ENCODE data around the gene MSANTD2.

The MSANTD2 gene

DNA sequence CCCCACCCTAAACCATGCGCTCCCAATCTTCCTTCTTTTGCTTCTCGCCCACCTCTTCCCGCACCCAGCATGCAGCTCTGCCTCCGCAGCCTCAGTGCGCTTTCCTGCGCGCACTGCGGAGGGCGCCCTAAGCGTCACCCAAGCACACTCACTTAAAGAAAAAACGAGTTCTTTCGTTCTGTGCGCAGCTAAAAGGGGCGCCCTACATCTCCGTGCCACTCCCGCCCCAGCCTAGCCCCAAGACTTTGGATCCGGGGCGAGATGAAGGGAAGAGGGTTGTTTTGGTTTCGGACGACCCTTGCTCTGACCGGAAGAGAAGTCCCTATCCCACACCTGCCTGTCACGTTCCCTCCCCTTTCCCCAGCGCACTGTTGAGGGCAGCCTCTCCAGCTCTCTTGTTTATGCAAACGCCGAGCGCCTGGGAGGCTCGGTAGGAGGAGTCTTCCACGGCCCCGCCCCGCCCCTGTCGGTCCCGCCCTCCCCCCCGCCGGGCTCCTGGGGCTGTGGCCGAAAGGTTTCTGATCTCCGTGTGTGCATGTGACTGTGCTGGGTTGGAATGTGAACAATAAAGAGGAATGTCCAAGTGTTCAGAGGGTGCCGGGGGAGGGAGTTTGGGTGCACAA lies 53.5 kb downstream of the MSANTD2 start:
- TF ChIP-seq, protein P1, sequence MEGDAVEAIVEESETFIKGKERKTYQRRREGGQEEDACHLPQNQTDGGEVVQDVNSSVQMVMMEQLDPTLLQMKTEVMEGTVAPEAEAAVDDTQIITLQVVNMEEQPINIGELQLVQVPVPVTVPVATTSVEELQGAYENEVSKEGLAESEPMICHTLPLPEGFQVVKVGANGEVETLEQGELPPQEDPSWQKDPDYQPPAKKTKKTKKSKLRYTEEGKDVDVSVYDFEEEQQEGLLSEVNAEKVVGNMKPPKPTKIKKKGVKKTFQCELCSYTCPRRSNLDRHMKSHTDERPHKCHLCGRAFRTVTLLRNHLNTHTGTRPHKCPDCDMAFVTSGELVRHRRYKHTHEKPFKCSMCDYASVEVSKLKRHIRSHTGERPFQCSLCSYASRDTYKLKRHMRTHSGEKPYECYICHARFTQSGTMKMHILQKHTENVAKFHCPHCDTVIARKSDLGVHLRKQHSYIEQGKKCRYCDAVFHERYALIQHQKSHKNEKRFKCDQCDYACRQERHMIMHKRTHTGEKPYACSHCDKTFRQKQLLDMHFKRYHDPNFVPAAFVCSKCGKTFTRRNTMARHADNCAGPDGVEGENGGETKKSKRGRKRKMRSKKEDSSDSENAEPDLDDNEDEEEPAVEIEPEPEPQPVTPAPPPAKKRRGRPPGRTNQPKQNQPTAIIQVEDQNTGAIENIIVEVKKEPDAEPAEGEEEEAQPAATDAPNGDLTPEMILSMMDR (IDR thresholded peaks at IDR 0.05; ENCODE audit: extremely low read depth, insufficient read depth, missing control alignments) = peak; percentile 91
- DNase-seq (ENCODE audit: low spot score) = peak; percentile 95
- in situ Hi-C loops (cut with MboI; ENCODE audit: low pct_unique_long_range_greater_than_20kb, low sequenced_read_pairs, unreplicated experiment) = no loop called here

DNA sequence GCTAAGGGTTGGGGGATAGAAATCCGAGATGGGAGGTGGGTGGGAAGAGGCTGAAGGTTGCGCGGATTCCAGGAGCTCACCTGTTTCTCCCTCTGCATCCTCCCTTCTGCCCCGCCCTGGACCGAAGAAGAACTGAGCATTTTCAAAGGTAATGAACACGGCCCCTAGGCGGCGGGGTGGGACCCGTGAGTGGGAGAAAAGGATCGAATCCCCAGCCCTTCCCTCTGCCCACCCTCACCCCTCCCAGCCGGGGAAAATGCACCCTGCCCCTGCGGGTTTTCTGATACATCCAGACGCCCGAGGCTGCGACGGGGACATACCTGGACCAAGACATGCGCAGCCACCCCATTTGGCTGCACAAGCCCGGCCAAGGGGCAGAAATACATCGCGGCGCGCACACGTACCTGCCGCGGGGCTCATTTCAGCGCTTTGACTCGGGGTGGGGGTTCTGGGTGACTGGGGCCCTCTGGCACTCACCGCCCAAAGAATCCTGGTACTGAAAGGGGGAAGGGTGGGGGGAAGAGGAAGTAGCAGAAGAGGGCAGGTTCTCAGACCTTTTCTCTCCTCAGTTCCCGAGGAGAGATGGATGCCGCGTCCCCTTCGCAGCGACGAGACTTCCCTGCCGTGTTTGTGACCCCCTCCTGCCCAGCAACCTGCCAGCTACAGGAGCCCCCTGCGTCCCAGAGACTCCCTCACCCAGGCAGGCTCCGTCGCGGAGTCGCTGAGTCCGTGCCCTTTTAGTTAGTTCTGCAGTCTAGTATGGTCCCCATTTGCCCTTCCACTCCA lies 54.2 kb downstream of the MSANTD2 start:
- in situ Hi-C loops (cut with MboI; ENCODE audit: low pct_unique_long_range_greater_than_20kb, low sequenced_read_pairs, unreplicated experiment) = no loop called here
- TF ChIP-seq, protein P1 (IDR thresholded peaks at IDR 0.05; ENCODE audit: extremely low read depth, insufficient read depth, missing control alignments) = peak; percentile 53
- DNase-seq (ENCODE audit: low spot score) = peak; percentile 77

DNA sequence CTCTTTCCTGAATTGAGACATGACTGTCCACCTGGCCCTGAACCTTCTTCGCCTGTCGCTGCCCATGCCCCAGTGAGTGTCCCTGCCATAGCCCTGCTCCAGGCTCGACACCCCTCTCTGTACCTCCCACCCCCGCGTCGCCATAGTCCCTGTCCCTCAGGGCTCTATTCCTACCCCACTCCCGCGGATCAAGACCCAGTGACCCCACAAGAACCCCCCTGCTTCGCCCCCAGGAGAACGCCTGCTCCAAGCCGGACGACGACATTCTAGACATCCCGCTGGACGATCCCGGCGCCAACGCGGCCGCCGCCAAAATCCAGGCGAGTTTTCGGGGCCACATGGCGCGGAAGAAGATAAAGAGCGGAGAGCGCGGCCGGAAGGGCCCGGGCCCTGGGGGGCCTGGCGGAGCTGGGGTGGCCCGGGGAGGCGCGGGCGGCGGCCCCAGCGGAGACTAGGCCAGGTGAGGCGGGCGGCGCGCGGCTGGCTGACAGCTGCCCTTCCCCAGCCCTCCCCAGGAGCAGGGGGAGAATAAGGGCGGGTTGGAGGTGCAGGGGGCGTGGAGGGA lies 54.9 kb downstream of the MSANTD2 start:
- in situ Hi-C loops (cut with MboI; ENCODE audit: low pct_unique_long_range_greater_than_20kb, low sequenced_read_pairs, unreplicated experiment) = no loop called here
- peak; percentile 16 for DNase-seq (ENCODE audit: low spot score)
- TF ChIP-seq, protein P1 (IDR thresholded peaks at IDR 0.05; ENCODE audit: extremely low read depth, insufficient read depth, missing control alignments) = no peak

DNA sequence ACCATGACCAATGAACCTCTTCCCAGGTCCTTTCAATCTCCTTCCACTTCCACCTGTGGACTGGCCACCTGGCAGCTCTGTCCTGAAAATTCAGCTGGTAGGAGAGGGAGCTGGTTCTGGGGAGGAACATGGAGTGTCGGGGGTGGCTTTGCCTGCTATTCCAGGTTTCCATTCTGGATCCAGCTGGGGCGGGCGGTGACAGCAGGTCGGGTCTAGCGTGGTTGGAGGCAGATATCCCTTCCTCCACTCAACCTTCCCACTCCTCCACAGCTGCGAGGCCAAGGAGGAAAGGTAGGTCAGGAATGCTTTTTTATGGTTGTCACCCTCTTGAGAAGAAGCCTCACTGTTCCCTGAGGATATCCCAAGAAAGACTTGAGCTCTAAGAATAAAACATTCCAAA lies 57.2 kb downstream of the MSANTD2 start:
- in situ Hi-C loops (cut with MboI; ENCODE audit: low pct_unique_long_range_greater_than_20kb, low sequenced_read_pairs, unreplicated experiment) = no loop called here
- TF ChIP-seq, protein P1 (IDR thresholded peaks at IDR 0.05; ENCODE audit: extremely low read depth, insufficient read depth, missing control alignments) = no peak
- DNase-seq (ENCODE audit: low spot score) = no peak

DNA sequence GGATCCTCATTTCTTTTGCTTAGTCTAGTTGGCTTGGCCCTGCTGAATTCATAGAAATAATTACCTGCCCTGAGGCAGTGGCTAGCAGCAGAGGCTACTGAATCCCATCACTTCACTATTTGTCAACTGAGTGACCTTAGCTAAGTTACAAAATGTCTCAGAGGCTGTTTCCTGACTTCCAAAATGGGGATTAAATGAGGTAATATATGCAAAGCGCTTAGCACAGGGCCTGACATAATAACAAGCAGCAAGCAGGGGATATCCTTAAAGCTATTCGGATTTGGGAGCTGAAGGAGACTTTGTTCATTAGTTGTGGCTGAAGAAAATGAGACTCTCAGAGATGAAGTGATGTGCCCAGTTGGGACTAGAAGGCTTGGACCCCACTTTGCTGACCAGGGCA lies 57.7 kb downstream of the MSANTD2 start:
- no peak for DNase-seq (ENCODE audit: low spot score)
- in situ Hi-C loops (cut with MboI; ENCODE audit: low pct_unique_long_range_greater_than_20kb, low sequenced_read_pairs, unreplicated experiment) = no loop called here
- TF ChIP-seq, protein P1 (IDR thresholded peaks at IDR 0.05; ENCODE audit: extremely low read depth, insufficient read depth, missing control alignments) = no peak

DNA sequence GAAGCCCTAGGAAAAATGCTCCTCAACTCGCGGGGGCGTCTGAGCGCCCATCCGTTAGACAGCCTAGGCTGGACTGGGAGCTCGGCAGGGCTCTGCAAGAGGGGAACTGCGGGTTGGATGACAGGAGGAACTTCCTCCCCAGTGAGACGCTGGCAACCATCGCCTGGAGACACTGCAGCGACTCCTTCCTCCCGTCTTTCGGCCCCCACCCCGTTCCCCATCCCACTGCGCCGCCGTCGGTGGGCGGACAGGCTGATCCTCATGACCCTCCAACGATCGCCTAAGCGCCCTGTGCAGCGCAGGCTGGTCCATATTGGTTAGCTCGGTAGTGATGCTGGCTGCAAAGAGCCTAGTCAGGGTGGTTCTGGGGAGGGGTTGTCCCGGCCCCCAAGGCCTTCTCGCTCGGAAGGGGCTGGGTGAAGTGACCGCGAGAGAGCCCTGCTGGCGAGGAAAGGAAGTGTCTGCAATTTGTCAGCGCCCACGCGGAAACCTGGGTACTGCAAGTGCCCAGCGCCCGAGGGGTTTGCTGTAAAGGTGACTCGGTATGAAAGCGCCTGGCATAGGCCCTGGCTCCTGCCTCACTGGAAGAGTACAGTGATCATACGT lies 59.8 kb downstream of the MSANTD2 start:
- in situ Hi-C loops (cut with MboI; ENCODE audit: low pct_unique_long_range_greater_than_20kb, low sequenced_read_pairs, unreplicated experiment) = no loop called here
- TF ChIP-seq, protein P1 (IDR thresholded peaks at IDR 0.05; ENCODE audit: extremely low read depth, insufficient read depth, missing control alignments) = peak; percentile 62
- DNase-seq (ENCODE audit: low spot score) = peak; percentile 74
